ENCODE measurements around the gene COLEC11. TPM values are rescaled to one million over a fixed set of nuclear protein-coding genes. Genes with fewer than 3 reads are reported as not detected.
"Not testable (repeated sequence)": the region's sequence is repeated elsewhere in the genome, so short reads cannot be mapped to it uniquely, and the experiment has no call there.

The COLEC11 gene
- polyA plus RNA-seq, 1 donor, result 3.4 TPM

DNA sequence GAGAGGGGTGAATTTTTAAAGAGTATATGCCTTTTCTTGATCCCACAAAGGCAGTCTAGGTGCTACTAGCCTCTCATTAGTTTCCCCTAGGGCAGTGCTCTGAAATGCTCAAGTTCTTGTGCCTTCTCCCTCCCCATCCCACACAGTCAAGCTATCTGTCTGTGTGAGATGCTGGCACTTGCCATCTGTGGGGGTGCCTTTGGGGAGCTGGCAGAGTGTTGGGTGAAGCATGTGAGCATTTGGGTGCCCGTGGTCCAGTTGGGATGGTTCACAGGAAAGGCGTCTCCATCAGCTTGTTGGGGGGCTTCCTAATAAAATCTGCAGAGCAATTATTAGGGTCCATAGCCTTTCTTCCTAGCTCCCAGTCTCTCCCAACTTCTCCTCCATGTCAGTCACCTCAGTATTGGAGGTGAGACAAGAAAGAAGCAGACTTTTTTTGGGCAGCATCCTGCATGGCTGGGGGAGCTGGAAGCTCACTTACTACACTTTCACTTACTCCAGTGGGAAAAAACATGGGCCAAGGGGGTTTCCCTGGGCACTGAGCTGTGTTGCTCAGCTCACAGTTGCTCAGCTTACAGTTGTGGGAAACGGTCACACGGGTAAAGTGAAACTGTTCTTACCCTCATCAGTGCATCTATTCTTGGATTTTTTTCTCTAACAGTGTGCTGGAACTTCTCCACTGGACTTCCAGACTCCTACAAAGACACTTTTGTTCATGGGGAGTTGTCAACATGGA is 29.3 kb downstream of the COLEC11 start:
- no peak for DNase-seq

DNA sequence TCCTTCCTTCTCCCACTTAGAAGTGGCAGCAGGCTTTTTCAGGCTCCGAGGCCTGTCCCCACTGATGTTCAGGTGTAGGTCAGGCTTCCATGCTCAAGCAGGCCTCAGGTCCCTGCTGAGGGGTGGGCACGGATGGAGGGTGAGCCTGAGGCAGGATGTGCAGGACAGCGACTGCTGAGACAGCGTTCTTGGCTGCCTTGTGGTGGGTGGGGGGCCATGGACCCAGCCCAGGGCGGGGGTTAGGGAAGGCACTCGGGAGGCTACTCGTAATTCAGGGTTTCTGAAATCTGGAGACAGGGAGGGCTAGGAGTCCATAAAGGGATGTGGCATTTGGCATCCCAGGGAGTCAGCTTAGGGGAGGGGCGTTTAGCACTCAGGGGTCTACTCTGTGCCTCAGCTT is 30.3 kb downstream of the COLEC11 start:
- DNase-seq, result no peak

DNA sequence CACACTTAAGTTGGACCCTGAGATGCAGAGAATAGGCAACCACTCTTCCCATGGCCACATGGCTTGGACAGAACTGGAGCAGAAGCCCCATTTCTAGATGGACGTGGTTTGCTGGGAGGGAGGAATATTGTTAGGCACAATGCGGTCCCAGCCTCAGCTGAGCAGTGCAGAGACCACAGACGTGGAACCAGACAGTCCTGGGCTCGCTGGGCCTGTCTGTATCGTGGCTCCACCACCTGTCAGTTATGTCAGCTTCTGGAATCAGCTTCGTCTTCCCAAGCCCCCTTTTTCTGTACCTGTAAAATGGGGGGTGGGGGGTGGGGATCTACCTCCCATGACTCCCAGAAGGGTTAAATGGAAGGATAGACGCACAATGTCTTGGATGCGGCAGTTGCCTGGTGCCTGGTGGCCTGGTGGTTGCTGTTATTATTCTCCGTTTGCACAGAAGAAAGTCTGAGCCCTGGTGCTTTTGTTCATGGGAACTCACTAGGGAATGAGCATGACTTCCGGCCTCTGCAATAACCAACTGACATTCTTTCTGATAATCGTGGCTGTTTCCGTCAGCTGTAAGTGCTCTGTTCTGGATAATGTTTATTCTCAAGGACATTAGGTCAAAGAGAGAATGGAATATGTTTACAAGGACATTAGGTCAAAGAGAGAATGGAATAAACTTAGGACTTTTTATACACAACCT is 31.4 kb downstream of the COLEC11 start:
- DNase-seq, result peak; percentile 33

DNA sequence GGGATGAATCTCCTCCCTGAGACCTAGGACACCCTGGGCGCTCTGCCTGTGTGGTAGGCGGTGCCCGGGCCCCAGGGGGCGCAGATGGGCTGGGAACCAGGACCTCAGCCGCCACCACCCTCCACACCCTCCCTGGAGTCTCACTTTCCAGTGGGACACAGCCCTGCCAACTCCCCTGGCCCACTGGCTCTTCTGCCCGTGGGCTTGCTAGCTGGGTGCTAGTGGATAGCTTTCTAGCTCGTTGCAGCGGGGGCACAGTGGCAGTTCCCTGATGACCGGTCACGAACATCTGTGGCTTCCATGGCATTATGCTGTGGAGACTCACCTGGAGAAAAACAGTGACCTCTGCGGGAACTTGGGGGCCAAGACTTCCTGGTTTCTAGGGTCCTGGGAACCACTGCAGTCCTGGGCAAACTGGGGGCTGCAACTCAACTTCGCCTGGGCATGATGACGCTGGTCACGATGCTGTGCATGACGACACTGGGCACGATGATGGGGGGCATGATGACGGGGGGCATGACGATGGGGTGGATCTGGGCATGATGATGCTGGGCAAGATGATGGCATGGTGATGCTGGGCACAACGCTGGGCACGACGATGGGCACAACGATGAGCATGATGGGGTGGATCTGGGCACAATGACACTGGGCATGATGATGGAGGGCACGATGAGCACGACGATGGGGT is 32.0 kb downstream of the COLEC11 start:
- DNase-seq, result no peak

DNA sequence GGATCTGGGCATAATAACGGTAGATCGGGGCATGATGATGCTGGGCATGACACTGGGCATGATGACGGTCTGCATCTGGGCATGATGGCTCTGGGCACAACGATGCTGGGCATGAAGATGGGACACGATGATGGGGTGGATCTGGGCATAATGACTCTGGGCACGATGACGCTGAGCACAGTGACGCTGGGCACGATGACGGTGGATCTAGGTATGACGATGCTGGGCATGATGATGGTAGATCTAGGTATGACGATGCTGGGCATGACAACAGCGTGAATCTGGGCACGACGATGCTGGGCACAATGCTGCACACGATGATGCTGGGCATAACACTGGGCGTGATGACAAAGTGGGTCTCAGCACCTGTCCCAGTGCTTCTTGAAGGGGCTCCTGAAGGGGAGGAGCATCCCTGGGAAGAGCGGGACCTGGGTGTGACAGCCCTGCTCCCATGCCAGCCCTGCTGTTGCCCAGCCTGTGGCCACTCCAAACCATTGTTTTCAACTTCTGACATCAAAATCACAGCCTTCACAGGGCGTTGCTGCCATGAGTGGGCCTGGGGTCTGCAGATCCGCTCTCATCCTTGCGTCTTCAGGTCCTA is 32.7 kb downstream of the COLEC11 start:
- no peak for DNase-seq

DNA sequence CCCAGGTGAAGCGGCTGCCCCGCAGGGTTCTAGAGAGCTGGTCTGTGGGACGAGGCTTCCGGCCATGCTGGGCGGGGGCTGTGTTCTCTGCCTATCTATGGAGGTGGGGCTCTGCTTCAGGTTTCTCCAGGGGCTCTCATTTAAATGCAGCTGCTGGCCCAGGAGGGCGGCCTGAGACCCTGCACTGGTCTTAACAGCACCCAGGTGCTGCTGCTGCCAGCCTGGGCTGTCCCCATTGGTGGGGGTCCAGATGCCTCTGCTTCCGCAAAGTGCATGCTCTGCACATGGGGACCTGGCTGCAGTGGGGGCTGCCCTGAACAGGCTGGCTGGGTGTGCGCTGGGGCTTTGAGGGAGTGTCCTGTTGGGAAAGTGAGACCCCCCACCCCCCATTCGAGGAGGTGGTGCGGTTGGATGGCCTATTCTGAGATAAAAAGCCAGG is 33.3 kb downstream of the COLEC11 start:
- no peak for DNase-seq

DNA sequence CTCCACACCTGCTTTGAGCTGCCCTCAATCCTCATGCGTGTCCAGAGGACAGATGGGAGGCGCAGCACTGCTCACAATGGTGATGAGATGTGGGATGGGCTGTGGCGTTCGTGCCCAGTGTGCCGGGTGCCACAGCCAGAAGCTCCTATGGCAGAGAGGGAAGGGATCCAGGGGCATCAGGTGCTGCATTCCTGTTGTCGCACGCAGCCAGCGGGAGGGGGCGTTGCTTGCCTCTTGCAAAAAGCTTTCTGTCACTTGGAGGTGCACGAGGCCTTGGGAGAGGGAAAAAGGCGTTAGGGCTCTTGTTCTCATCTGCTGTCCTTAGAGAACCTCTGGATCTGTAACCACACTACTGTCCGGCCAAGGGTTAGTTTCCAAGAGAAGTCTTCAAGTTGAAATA is 33.9 kb downstream of the COLEC11 start:
- DNase-seq, result no peak

DNA sequence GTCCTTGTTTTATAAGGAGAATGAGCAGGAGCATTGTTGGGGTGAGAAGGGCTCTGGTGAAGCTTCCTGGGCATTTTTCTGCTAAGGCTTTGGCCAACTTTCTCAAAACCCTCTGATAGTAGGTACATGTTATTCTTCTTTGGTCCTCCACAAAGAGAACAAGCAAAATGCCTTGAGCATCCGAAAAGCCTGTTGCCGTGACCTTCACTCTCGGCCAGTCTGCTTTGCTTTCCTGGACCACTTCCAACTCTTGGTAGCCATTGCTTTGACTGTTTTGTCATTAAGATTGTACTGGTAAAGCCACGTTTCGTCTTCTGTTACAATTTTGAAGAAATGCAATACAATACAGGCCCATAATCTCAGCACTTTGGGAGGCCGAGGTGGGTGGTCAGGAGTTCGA is 35.7 kb downstream of the COLEC11 start:
- no peak for DNase-seq

DNA sequence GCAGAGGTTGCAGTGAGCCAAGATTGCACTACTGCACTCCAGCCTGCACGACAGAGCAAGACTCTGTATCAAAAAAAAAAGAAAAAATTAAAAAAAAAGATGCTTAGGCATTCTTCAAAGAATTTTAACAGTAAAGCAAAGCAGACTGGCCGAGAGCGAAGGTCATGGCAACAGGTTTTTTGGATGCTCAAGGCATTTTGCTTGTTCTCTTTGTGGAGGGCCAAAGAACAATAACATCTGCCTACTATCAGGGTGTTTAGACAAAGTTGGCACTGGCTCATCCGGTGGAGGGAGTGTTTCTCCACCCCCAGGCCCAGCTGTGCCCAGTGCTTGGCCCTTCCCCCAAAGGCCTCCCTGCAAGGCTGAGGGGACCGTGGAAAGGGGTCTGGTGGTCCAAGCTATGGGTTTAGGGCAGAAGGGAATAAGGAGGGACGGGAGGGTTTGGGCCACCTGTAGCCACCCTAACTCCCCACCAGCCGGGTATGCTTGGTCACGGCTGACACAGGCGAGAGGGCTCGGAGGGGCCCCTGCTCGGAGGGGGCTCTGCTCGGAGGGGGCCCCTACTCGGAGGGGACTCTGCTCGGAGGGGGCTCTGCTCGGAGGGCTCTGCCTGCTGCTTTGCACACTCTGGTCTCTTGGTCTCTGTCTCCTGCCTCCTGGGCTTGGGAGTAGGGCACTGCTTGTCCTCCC is 36.4 kb downstream of the COLEC11 start:
- no peak for DNase-seq

DNA sequence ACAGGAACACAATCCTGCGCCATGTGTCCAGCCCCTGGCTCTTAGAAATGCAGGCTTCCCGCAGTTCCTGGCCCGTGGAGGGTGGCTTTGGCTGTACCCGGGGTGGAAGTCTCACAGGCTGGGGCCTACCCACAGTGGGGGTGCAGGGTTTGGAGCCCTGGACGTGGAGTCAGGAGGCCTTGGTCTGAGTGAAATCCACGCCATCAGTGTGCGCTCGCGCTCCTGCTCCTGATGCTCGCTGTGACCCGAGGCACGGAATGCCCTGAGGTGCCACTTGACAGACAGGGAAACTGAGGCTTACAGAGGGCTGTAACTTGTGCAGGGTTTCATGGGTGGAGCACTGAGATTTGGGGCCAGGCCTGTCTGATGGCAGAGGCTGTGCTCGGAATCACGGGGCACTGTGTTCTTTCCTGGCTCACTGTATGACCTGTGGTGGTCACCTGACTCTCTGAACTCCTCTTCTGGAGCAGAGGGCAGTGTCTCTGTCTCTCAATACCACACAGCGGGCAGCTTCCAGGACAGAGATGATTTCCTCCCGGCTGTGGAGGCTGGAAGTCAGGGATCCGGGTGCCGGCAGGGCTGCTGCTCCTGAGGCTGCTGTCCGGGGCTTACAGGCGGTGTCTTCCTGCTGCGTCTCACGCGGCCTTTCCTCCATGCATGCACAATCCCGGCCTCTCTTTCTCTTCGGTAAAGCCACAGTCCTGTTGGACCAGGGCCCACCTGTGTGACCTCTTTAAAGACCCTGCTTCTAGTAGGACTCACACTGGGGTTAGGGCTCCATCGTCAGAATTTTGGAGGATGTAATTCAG is 37.1 kb downstream of the COLEC11 start:
- DNase-seq, result no peak

DNA sequence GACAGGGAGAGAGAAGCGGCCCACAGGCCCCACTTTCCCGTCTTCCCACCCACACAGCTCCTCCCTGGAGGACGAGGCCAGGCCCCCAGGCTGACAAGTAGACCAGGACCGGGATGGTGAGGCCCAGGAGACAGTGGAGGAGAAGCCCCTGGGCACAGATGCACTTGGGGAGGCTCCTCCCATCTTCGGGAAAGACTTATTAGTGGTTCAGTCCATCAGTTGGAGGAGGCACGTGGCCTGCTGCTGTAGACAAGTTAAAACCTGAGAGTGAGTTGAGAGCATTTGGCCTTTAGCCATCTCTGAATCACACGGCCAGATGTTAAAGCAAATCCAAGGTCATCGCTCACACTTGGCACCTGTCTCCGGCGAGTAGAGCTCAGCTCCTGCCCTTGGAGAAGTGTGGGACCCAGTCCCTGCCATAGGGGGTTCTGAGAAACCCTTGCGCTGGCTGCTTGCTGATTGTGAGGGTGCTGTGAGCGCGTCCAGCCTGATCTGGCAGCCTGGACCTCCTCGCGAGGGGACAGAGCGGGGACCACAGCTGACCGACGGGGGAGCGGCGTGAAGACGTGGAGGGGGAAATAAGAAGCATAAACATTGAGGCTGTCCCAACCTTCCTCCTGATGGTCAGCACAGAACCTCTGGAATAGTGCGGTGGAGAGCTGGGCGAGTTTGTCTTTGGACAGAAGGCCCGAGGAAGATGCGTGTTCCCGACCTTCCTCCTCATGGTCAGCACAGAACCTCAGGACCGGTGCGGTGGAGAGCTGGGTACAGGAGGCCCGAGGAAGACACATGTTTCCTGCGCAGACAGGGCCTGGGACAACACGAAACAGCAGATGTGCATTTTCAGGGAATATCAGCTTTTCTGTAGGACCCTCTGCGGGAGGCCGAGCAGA is 38.4 kb downstream of the COLEC11 start:
- DNase-seq, result no peak

DNA sequence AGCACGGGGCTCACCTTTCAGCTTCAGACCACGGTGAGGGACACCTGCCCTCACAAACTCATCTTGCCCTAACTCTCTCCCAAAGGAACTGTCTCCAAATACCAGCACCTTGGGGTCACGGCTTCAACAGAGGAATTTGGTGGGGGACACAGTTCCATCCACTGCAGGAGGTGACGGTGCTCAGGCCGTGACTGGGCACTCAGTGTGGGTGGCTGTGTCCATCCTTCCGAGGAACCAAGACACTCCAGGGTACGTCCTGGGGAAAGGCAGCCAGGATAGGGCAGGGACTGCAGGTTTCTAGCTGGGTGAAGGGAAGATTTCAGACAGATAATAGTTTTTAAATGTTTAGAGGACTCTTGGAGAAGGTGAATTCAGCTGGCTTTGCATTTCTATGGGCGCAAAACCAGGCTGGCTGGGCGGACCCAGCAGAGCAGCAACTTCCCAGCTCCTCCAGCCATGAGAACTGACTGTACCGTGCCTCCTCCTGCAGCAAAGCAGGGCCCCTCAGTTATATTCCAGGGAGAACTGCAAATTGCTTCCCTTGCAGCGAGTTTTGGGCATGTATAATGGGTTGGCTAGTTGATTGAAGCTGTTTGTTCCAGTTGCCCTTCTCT is 39.2 kb downstream of the COLEC11 start:
- DNase-seq, result no peak

DNA sequence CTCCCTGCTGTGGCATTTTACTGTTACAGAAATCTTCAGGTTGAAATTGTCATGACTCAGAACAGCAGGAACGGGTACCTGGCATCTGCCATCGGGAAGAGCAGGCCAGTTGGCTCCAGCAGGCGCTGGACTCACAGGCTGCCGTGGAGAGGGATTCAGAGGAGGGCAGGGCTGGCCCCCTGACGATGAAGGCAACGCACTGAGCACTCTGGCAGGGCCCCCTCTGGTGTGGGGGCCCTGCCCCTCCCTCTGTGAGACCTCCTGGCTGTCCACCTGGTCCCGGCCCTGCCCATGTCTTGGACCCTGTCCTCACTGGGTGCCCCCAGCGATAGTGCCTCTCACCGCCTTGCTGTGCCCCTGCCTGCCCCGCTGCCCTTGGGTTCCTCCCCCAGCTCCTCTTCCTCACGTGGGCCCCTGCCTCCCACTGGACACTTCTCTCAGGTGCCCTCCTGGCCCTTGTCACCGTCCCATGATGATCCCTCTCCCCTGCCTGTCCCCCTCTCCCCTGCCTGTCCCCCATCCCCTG is 39.7 kb downstream of the COLEC11 start:
- DNase-seq, result no peak

DNA sequence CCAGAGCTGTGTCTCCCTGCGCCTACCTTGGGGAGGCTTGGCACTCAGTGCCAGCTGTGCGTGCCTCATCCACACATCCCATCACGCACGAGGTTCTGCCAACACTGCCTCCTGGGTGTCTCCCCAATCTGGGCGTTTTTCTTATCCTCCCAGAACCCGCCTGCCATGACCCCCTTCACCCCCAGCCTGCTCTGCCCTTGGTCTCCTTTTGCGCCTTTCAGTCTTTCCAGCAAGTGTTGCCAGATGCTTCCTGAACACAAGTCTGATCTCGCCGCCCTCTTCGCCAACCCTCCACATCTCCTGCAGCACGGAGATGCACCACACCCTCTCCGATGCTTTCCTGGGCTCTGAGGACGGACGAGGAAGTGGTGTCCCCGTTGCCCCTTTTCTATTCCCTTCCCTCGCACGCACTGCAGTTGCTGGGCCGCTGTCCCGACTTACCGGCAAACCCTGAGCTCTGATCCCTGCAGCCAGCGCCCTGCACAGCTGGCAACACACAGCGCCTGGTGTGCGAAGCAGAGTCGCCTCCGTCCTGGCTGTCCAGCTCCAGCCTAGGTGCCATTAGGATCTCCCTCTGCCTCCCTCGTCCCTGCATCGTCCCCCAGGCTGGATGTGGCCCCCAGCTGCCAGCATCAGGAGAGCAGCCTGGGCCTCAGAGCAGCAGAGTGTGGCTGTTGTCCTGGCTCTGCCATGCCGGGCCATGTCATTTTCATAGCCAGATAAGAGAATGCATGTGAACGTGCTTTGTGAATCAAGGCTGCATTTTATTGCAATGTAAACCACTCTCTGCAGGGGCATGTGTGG is 40.5 kb downstream of the COLEC11 start:
- no peak for DNase-seq

DNA sequence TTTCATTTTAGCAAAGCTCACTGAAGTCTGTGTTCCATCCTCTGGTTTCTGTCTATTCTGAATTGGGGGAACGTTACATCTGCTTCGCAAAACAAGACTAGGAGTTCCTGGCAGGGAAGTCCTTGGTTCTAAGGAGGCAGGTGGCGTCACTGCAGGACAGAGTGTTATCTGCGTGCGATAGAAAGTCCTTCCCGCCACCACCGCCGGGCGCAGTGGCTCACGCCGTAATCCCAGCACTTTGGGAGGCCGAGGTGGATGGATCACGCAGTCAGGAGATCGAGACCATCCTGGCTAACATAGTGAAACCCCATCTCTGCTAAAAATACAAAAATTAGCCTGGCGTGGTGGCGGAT is 41.0 kb downstream of the COLEC11 start:
- not testable (repeated sequence) for DNase-seq

DNA sequence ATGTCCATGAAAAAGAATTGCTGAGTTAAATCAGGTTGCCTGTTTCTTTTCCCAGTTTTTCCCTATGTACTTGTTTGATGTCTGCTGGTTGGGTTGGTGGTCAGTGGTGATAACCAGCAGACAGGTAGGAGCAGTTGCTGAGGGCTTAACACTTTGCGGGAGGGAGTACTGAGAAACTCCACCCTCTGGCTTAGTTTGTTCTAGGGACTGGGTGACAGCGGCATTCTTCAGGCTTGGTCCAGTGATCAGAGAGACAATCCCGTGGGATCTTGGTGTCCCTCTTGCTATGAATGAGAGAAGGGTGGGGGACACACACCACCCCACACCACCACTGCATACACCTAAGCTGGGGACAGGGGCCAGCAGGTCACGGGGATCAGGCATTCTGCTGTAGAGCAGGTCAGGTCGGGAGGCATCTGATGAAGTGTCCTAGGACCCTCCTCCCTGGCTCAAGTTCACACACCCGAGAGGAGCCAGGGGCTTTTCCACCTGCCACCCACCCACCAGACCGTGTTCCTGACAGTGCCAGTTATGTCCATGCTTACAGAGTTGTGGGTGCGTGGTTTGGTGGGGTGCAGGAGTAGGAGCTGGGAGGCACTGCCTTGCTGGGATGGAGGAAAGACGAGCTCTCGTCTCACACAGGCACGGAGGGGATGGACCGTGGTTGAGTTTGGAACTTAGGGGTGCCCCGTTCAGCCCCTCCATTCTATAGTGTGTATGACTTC is 41.8 kb downstream of the COLEC11 start:
- no peak for DNase-seq

DNA sequence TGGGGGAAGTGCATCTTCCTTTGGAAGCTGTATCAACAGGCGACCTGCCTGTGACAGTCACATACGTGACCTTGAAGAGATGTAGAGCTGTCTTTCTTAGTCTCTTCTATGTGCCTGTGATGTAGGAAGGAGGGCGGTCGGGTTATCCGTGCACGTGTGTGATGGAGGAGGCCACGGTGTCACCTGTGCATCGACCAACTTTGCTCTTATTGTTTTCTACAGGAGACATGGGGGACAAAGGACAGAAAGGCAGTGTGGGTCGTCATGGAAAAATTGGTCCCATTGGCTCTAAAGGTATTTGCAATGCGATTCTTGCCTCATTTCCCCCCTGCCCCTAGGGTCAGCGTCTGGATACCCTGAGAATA is 42.4 kb downstream of the COLEC11 start:
- no peak for DNase-seq
